Subcutaneous adipose tissue (tissue), 4 donors: ENCODE results near the gene EMILIN1. TPM values are rescaled to one million over a fixed set of nuclear protein-coding genes. Genes with fewer than 3 reads are reported as not detected.

Source experiments
- CTCF ChIP-seq: fragments of 450-650 bp; IDR thresholded peaks from one replicate; pipeline ENCODE4 v1.5.1; 2016; ENCODE audit warnings: low read depth, mild to moderate bottlenecking, control low read depth, antibody characterized with exemption, moderate library complexity
- total RNA-seq, 4 donors: library from RNA; depleted of rRNA; stranded (reverse); fragments of >200 nt; gene quantifications; one replicate each; pipeline ENCODE4 v1.1.0, GENCODE V29; 2016

EMILIN1 gene
- total RNA-seq, 4 donors from 2014 or later: 21.0 to 51.6 (median 33.5) TPM

GRCh38 chr2:27074738-27075565, 3.5 kb upstream of the EMILIN1 start:
- TF ChIP-seq CTCF: no peak

- TF ChIP-seq CTCF: no peak
Measured at GRCh38 chr2:27076323-27076722, 2.1 kb upstream of the EMILIN1 start.

- TF ChIP-seq CTCF: no peak
Measured at GRCh38 chr2:27077231-27077630, 1.2 kb upstream of the EMILIN1 start.

DNA sequence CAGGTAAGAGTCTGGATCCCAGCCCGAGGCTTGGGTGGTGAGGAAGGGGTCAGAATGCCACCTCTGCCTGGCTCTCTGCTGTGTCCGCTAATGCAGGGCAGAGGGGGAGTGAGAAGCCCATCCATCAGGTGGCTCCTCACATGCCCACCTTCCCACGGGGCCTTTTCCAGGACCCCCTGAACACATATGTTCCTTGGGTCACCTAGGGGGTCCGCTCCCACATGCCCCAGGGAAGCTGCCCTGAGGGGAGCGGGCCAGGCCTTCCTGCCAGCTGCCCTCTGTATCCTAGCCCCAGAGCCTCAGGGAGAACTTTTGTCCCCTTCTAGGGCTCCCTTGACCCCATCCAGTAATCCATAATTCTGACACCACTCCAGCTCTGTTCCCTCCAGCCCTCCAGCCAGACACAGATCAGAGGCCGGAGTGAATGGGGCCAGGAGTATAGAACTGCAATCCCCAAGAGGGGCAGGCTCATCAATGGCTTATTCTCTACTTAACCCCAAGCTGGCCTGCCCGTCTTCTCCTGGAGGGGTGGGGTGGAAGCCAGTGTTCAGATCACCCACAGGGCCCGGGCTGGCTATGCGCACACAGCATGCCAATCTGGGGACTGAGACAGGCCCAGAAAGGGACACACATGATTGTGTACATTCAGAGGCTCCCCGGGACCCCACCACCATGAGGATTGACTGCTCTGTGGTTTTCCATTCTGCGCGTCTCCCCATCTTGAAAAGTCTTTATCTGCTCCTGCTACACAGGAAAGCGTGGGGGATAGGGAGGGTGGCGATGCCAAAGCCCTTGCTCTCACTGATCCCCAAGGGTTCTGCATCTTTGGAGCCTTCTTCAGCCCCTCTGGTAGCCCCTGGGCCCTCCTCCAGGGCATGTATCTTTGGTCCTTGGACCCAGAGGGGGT, 1.1 kb downstream of the EMILIN1 start:
- no peak for TF ChIP-seq CTCF

- no peak for TF ChIP-seq CTCF
Measured at GRCh38 chr2:27080140-27080469, 1.7 kb downstream of the EMILIN1 start.

- TF ChIP-seq CTCF: no peak
Measured at GRCh38 chr2:27080603-27080936, 2.2 kb downstream of the EMILIN1 start.
